Kidney epithelial cell (primary cell): Measurements from ENCODE around the gene C1QTNF12. TPM values are rescaled to one million over a fixed set of nuclear protein-coding genes. Genes with fewer than 3 reads are reported as not detected.

Source experiments
- DNase-seq: peaks from one replicate; pipeline ENCODE4 v3.0.0-alpha.2; 2010; ENCODE audit warnings: low read depth
- H3K27me3 ChIP-seq: 2 replicates; pipeline ENCODE4 v1.6.0; 2011; ENCODE audit warnings: low read length; ENCODE audit not compliant: control insufficient read depth, insufficient read depth
- H3K36me3 ChIP-seq: 2 replicates; pipeline ENCODE4 v1.5.1; 2011; ENCODE audit warnings: low read length; ENCODE audit not compliant: control insufficient read depth, insufficient read depth
- H3K4me3 ChIP-seq: 2 replicates; pipeline ENCODE4 v1.5.1; 2011; ENCODE audit warnings: low read depth, mild to moderate bottlenecking, control low read depth, low read length
- CTCF ChIP-seq: IDR thresholded peaks from 2 replicates; pipeline ENCODE4 v1.5.1; 2011; ENCODE audit warnings: mild to moderate bottlenecking, moderate library complexity, low read length, control low read depth, inconsistent platforms; ENCODE audit not compliant: insufficient read depth, poor library complexity, severe bottlenecking
- total RNA-seq: library from RNA; depleted of rRNA; stranded (reverse); fragments of >200 nt; gene quantifications from 2 replicates; pipeline ENCODE4 v1.2.3, GENCODE V29; 2015

The C1QTNF12 gene
- total RNA-seq, 1 donor from 2014 or later = 0.88 TPM

- no peak for DNase-seq
- TF ChIP-seq CTCF = no peak
- Histone ChIP-seq H3K4me3 (no peak overlapping the region), H3K36me3 (peaks cover 2% of the 10 kb centered on the region), H3K27me3 (peaks cover 16% of the 10 kb centered on the region)
Observed at GRCh38 chr1:1235016-1235744, 11.3 kb downstream of the C1QTNF12 start.

DNA sequence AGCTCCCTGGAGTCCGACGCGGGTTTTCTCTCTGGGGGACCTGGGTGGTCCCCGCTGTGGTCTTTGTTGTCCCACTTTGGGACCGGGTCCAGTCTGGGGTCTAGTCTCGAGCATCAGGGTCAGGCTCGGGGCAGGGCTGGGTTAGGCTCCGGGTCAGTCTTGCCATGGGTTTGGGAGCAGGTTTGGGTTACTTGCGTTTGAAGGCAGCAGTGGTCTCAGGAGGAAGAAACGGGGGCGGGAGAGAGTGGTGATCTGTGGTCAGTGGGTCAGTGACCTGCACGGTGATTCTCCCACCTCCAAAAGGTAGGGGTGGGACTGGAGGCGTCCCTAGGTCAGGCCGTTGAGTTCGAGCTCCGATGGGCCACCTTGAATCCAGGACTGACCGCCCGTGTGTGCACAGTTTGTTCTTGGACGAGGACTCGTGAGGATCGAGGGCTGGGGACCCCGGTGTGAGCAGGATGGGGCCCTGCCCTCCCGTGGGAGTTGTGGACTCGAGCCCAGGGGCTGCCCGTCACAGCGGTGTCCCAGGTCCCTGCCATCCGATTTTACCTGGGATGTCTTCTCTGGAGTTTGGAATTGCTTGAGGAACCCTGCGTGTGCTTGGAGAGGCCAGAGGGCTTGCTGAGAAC is 12.2 kb downstream of the C1QTNF12 start:
- H3K36me3 ChIP-seq = peaks cover 2% of the 10 kb centered on the region
- H3K4me3 ChIP-seq = no peak overlapping the region
- H3K27me3 ChIP-seq = peaks cover 7% of the 10 kb centered on the region
- no peak for TF ChIP-seq CTCF
- DNase-seq = no peak

- Histone ChIP-seq H3K36me3 (peaks cover 2% of the 10 kb centered on the region), H3K4me3 (no peak overlapping the region), H3K27me3 (peaks cover 4% of the 10 kb centered on the region)
- no peak for DNase-seq
- no peak for TF ChIP-seq CTCF
Observed at GRCh38 chr1:1233567-1233892, 13.0 kb downstream of the C1QTNF12 start.

GRCh38 chr1:1232796-1233566 is 13.5 kb downstream of the C1QTNF12 start:
- DNase-seq = no peak
- Histone ChIP-seq H3K36me3 (peaks cover 2% of the 10 kb centered on the region), H3K27me3 (peaks cover 3% of the 10 kb centered on the region), H3K4me3 (no peak overlapping the region)
- no peak for TF ChIP-seq CTCF

- no peak for DNase-seq
- peak within 1 kb of the TSS; percentile 87 for H3K4me3 ChIP-seq
- no peaks in the 10 kb centered on the region for H3K27me3 ChIP-seq
- no peak for TF ChIP-seq CTCF
- H3K36me3 ChIP-seq = peaks cover 4% of the 10 kb centered on the region
Observed at GRCh38 chr1:1232208-1232795, 14.2 kb downstream of the C1QTNF12 start, which contains the start of gene B3GALT6. Gene B3GALT6, plus strand, starts transcription at chr1:1232237. Its CDS starts 42 bp downstream, at chr1:1232279.
